Activated T-cell treated with anti-CD3 and anti-CD28 coated beads, Interleukin-2, amount 50 U/mL, for 1 hour (primary cell): Measurements from ENCODE around the gene HSBP1.

ENCODE experiments used
- DNase-seq: peaks from one replicate; pipeline ENCODE4 v3.0.0-alpha.2; 2020

The HSBP1 gene

DNA sequence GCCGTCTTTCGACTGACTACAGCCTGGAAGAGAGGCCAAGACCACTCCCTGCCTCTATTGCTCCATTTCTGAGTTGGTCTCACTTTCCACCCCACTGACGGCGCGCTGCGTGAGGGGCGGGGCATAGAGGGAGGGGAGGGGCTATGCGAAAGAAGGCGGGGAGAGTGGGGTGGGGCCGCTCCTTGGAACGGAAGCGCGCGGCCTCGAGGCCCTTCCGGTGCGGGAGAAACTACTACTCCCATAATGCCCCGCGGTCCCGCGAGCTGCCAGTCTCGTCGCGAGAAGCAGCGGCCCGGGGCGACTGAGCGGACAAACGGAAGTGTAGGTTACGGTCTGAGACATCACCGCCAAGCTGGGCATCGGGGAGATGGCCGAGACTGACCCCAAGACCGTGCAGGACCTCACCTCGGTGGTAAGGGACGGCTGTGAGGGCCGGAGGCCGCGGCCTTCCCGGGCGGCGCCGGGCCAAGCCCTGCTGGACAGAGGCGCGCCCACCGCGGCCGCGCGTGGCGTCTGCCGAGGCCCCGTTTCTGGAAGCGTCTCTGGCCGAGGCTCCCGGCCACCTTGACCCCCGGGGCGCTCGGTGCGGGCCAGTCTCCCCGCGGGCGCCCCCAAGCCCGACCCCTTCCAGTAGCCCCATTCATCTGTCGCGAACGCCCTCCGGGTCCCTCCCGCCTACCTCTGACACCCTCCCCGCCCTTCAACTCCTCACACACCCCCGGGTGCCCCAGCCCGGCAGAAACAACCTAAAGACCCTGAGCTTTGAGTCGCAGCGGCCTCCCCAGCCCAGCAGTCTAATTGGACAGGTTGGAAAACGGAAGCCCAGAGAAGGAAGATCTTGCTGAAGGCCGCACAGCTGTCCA, at the start of gene HSBP1:
HSBP1 (plus strand) TSS at position 269 of the 863 bp plus-strand sequence; CDS start at position 368, 99 bp downstream.
- peak; percentile 91 for DNase-seq

DNA sequence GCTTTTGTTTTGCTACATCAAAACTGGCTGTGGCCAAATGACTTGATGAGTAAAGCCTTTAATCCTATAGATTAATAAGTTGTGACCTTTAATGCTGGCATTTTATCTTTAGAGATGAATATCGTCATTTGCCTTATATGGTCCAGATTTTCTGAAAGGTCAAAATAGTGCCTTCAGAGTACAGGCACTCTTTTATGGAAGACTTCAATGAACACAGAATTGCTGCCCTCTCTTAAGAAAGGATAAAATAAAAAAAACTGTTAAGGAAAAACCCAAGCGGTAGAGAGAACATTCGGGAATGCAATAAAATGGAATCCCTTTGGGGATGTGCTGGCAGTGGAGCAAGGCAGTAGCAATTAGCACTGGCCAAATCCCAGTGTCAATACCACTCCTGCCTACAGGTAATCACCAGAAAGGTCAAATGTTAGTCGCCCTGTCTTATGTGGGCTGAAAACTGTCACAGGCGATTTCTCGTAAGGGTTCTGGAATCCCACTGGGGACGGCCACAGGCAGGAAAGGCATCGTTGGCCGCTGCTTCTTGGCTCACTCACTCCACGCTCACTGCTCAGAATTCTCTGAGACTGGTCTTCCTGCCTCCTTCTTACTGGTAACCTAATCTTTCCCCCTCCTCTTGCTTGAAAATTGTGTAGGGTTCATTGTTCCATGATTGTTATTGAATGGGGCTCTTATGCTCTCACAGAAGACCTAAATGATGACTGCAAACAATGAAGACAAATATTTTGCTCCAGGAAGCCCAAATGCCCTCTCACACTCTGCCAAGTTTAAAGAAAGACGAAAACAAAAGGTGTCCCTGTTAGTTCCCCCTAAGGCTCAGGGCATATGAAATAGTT, 45.4 kb upstream of the HSBP1 start:
- no peak for DNase-seq

DNA sequence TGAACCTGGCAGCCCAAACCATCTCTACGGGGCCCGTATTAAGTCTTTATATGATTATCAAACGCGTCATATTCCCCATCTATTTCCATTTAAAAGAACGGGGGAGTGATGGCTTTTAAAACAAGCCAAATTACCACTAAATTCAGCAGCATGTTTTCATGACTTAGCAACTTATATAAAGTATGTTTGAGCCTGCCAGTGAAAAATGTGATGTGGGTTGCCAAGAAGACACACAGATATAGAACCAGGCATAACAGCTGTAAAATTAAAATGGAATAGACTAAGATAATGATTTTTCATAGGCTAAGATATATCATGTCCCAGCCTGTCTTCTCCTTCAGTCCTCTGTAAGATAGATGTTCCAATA, 44.8 kb upstream of the HSBP1 start:
- DNase-seq, result no peak

DNA sequence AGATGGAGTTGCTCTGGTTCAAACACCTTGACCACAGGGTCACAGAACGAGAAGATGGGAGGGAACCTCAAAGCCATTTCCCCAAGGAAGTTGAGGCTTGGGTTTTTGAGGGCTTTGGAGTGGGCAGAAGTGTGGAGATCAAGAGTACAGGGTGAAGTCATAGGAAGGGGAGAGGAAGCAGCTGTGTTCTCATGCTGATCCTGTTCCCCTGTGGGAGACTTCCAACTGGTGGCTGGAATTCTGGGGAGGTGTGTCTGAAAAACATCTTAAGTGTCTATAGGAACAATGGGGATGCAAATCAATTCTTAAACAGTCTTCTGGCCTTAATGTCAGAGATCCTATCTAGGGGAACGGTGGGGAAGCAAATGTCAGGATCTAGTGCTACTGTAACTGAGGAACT, 38.8 kb upstream of the HSBP1 start:
- DNase-seq, result no peak

DNA sequence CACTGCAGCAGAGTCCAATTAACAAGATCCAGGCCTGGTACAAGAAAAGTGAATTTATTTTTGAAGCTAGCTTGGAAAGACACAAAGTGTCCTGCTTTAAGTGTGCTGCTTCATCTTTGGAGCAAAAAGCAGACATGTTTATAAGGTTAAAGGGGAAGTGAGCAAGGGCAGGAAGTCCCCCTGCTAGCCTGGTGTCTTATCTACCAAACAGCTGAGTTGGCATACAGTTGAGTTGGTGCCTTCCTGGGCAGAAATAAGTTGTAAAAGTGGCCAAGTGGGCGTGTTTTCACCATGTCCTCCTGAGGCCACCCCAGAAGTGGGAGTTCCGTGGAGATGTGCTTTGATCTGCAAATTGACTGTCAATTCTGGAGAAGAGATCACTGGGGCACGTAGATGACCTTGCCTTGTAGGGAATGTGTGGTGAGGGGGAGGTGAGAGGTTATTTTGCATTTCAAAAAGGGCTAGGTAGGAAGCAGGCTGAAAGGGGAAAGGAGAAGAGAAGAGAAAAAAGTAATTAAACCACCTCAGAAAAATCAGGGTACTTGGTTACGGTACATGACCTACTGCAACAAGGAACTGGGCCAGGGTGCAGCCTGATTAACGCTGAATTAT, 38.3 kb upstream of the HSBP1 start:
- DNase-seq, result no peak

DNA sequence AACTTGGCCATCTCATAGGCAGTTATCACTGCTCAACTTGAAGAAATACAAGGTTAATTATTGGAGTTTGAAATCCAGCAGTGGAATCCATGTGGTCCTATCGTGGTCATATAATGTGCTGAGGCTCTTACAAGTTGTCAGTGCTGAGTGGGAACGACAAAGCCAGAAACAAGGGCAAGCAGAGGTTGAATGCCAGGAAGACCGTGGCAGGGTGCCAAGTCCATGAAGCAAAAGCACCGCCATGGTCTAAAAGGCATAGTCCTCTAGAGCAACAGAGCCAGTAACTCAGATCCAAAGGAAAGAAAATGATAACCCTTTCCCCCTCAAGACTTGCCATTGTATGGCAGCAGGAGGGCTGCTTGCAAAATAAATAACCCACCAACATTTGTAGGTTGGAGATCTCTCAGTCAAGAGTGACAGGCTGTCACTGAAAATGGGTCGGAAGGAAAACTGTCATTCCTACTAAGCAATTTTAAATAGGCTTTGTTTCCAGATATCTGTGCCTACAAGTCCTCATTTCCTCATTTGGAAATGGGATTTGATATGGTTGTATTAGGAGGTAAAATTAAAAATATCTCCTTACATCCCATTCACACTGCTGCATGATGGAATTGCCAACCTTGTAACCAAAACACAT, 36.4 kb upstream of the HSBP1 start:
- DNase-seq, result no peak

DNA sequence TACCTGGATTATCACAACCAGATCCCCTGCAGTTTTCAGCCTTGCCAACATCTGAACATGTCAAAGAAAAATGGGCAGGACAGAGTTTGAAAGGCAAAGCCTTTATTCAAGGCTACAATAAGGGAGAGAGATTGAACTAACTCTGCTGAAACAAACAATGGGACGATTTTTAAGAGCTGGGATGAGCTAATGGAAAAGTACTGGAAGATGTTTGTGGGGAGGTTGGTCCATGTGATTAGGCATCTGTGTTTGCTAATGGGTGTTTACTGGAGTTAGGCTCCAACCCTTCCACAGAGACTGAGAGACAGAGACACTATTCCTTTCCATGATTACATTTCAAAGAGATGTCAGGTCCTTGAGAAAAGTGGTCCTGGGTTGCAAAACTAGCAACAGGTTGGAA, 35.0 kb upstream of the HSBP1 start:
- DNase-seq, result no peak

DNA sequence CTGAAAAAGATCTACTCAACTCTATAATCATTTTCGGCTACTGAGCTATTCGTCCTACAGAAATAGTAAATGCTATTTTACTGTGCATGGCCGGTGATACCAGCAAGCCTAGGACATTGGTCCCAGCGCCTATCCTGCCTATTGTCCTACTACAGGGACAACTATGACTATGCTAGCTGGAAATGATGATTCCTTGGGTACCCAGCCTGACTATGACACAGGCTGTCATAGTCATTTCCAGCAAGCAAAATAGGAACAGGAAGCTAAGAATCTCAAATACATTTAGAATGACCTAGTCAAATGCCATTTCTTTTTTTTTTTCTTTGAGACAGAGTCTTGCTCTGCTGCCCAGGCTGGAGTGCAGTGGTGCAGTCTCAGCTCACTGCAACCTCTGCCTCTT, 33.7 kb upstream of the HSBP1 start:
- DNase-seq, result no peak

DNA sequence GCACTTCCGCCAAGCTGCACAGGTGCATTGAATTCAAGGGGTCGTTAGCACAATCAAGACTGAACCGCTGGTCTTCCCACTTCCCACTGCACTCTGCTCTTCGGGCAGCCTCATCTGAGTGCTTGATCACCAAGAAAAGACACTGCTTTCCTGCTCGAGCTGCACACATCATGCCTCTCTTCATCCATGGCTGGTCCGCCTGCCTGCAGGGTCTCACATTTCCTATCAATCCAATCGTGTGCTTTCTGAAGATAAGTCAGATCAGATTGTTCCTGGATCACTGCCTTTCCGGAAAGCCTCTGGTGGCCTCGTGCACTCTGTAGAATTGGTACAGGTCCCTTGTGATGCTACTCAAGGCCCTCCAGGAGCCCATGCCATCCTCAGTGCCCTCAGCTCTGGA, 30.8 kb upstream of the HSBP1 start:
- no peak for DNase-seq

DNA sequence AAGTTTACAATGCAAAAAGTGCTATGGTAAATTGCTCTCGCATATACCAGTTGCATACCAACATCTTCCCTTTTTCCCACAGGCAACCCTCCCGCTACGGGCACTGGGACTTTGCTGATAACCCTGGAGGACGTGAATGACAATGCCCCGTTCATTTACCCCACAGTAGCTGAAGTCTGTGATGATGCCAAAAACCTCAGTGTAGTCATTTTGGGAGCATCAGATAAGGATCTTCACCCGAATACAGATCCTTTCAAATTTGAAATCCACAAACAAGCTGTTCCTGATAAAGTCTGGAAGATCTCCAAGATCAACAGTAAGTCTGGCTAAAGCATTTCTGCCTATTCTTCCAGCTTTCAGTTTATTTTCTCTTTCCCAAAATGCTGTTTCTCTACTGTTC, 27.9 kb upstream of the HSBP1 start:
- no peak for DNase-seq

DNA sequence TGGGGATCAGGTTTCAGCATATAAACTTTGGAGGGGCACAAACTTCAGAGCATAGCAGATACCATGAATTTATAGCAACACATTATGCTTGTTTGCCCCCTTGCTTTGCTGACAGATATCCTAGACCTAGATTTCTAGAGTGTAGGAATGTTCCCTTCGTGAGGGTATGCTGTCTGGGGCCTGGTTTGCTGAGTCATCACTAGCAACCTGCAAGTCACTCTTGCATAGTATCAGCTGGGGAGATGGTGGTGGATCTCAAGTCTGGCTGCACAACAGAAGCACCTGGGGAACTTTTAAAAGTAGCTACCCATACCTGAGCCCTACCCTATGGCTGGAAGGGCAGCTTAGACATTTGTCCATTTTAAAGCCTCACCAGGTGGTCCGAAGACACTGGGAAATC, 22.3 kb upstream of the HSBP1 start:
- DNase-seq, result no peak

DNA sequence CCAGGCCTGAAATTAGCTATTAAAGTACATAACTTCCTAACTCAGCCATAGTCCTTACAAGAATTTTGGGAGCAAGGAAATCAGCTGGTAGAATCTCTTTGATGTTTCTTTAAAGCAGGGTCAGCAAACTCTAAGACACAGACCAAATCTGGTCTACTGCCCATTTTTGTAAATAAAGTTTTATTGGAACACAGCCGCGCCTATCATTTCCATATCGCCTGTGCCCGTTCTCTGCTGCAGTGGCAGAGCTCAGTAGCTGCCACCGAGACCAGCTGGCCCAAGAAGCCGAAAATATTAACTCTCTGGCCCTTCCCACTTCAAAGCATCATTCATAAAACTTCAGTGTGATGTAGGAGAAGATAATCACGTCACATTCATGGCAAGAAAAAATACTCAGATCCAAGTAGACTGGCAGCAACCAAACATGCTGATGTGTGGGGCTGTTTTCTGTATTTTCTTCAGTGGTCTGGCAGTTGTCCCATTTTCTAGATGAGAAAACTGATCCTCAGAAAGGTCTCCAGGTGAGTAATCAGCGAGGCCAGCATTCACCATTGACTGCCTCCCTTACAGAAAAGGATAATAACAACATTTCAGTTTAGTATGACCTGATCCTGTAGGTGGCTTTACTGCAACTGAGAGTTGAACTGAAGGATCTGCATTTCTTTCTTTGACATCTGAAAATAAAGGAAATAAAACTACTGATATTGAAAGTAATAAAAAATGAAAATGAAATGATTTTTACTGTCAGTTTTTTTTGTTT, 18.0 kb upstream of the HSBP1 start:
- no peak for DNase-seq

DNA sequence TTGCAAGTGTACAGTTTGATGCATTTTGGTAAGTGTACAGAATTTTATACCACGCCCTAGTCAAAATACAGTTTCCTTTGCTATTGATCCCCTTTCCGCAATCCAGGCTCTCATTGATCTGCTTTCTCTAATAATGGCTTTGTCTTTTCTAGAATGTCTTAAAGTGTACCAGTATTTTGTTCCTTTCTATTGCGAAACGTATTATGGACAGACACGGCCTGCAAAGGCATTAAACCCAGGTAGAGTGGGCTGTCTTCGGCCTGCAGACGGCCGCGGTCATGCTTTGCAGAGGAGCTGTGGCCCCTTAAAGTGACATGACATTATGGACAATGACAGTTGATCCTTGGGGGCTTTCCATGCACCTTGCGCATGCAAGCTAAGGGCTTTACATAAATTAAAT, 15.9 kb upstream of the HSBP1 start:
- no peak for DNase-seq

DNA sequence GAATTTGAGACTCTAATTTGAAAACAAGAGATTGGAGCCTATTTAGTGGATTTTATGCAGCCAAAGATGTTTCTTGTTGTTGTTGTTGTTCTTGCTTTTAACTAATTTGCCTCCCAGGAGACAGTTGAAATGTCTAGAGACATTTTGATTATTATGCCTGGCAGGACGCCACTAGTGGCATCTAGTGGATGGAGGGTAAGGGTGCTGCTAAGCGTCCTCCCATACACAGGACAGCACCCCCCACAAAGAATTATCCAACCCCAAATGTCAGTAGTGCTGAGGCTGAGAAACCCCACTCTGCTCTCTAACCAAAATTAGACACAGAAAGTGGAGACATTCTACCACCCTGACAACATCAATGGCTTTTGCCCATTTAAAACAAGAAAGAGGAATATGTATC, 15.4 kb upstream of the HSBP1 start:
- no peak for DNase-seq

DNA sequence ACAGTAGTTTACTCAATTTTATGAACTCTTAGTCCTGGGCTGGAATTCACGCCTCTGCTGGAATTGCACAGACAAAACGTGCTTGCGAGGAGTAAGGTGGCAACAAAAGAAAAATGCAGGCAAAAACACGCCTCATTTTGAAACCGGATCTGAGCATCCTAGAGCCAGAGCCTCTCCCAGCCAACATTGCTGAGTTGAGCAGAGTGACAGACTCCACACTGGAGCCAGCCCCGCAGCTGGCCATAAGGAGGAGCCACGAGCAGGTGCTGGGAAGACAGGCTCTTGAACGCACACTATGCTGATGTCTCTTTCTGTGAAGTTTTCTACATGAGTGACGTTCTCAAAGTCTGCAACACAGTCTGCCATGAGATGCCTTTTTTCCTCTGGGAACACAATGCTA, 14.6 kb upstream of the HSBP1 start:
- no peak for DNase-seq

DNA sequence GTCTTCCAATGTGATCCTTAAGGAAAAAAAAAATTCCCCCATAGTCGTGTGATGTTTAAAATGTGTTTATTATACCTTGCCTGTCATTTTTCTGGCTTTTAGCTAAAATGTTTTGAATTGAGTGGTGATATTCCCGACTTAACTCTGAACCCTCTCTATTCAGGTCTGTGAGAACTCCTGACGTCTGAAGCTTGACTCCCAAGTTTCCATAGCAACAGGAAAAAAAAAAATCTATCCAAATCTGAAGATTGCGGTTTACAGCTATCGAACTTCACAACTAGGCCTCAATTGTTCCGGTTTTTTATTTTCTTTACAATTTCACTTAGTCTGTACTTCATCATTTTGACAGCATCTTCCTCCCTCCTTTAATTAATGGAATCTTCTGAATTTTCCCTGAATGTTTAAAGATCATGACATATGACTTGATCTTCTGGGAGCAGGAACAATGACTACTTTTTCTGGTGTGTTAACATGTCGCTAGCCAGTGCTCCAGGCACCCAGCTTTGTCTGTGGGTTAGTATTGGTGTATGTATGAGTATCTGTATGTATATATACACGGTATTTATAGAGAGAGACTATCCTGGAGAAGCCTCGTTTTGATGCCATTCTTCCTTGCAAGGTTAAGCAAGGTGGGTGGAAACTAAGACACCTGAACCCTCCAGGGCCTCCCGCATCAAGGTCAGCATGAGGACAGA, 12.8 kb upstream of the HSBP1 start:
- DNase-seq, result no peak

DNA sequence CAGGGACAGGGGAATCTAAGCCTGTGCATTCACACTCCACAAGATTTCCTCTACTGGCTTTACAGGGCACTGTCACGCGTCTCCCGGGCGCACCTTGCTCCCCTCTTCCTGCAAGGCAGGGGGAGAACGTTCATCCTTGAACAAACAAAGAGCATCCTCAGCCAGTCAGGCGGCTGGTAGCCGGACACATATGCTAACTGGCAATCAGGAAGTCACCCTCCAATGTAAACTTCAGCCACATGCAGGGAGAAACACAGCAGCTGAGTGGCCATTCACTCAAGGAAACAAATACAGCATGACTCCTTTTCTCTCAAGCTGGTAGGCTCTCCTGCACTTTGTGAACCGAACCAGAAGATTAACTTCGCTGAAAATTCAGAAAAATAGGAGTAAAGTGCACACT, 10.8 kb upstream of the HSBP1 start:
- DNase-seq, result no peak

DNA sequence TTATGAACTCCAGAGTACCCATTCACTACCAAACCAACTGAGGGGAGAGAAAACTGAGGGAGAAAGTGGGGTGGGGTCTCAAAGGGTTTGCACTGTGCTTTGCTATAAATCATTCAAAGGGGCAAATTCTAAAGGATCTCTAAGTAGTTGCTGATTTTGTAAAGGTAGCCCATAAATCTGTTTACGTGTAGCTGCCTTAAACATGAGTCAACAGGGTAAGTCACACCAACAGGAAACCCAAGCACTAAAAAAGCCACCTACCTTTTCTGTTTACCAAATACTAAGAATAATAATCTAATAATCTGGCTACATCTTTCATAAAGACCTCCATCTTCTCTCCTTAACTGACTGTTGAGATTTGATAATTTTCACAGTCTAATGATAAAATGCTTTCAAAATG, 8.4 kb upstream of the HSBP1 start:
- no peak for DNase-seq

DNA sequence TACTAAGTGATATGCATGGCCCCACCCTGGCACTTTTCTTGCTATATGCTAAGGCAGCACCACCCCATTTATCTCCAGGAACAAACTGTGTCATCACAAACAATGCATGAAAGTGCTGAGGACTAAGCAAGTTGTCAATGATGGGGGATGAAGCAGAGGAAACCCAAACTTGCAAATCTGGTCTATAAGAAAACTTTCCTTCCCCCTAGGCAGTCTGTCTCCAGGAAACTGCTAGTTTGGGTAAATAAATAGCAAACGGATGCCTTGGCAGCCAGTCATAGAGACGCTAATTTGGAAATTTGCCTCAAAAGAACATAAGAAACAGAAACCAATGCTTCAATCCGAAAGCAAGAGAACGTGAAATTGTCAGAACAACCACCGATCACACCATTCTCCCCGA, 5.6 kb upstream of the HSBP1 start:
- no peak for DNase-seq

DNA sequence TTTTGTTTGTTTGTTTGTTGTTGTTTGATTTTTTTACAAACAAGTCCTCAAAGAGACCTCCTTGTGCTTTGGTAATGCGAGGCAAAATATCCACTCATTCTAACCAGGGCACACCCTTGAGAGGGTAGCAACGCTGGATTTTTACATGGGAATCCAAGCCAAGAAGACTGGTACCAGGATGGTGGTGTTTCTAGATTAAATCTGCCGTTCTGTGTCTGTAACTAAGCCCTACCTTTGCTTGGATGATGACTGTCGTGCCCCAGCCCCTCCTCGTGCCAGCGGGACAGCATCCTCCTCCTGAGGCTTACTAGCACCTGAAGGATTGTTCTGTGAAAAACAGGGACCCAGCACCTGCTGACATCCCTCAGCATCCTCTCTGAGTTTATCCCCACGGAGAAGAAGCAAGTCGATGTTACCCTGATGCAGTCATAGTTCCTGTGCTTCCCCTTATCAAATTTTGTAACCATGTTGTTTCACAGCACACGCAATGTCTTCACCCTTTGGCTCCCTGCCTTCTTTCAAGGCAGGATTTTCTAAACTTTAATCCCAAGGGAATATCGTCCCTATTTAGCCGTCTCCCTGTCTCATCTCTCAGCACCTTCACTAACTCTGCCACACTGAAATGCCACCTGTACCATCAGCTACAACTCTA, 5.1 kb upstream of the HSBP1 start:
- DNase-seq, result no peak

DNA sequence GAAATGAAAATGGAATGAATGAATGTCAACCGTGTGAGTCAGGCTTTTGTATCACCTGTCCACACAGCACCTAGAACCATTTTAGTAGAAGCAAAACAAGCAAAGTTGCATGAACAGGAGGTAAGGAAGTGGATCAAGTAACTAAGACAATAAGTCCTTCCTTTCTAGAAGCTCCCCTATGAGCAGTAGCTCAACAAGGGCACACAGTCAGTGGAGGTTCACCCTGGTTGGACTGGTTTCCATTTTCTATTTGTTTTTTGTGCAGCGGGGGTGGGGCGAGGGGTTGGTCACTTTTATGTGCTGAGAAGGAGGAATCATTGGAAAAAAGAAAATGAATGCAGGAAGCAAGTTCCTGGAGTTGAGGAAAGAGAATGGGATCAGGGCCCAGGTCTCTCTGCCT, 4.0 kb upstream of the HSBP1 start:
- no peak for DNase-seq
